Measurements from ENCODE around the gene HERC2. TPM values are rescaled to one million over a fixed set of nuclear protein-coding genes. Genes with fewer than 3 reads are reported as not detected.

Gene HERC2
- total and polyA plus RNA-seq, 12 donors: 24.4 to 77.0 (median 60.3) TPM

- 94% methylated on average over 15 of the region's 15 CpGs for WGBS, 2 donors
- Histone ChIP-seq H3K27me3 (no peaks in the 10 kb centered on the region), H3K36me3 (peaks cover 0 to 97% (median 55%) of the 10 kb centered on the region in 9 donors), H3K4me1 (peaks cover 0 to 9% (median 0%) of the 10 kb centered on the region in 9 donors), H3K4me3 (no peak overlapping the region), H3K9me3 (no peaks in the 10 kb centered on the region), H3K27ac (no peak overlapping the region)
- intact Hi-C loops (cut with DNase I): no loop called here
- ATAC-seq (no peak), DNase-seq (no peak)
- no peak for TF ChIP-seq CTCF (IDR thresholded peaks at IDR 0.05)
Observed at GRCh38 chr15:28271697-28272260, 50.2 kb downstream of the HERC2 start.

- Histone ChIP-seq H3K9me3 (no peaks in the 10 kb centered on the region), H3K27me3 (no peaks in the 10 kb centered on the region), H3K4me1 (peaks cover 0 to 9% (median 0%) of the 10 kb centered on the region in 9 donors), H3K36me3 (peaks cover 0 to 100% (median 61%) of the 10 kb centered on the region in 9 donors), H3K27ac (no peak overlapping the region), H3K4me3 (no peak overlapping the region)
- WGBS, 2 donors: 48 to 71% methylated on average over 8 of the region's 8 CpGs
- peak in 5 of 8 donors; percentile 29 to 80 (median 68) for ATAC-seq
- TF ChIP-seq CTCF (IDR thresholded peaks at IDR 0.05): no peak
- intact Hi-C loops (cut with DNase I): no loop called here
- DNase-seq: peak in 1 of 2 donors; percentile 40
Observed at GRCh38 chr15:28269097-28269496, 52.9 kb downstream of the HERC2 start.

DNA sequence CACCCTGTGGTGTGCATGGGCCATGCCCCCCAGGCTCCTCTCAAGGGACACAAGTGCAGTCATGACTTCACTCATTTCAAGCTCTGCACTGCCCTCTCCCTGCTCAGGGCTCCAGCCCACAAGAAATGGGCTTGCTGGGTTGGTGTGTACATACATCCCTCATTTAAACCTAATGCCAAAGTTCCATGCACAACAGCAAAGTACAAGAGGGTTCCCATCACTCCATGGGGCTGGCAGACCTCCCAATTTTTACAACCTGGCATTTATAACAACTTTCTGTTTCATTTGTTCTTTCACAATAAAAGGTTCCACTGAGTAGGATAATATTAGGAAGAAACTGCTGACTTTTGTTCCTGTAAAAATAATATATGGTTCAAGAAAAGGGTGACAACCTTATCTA is 54.3 kb downstream of the HERC2 start:
- DNase-seq: no peak
- peak in 1 of 8 donors; percentile 46 for ATAC-seq
- H3K9me3 ChIP-seq: no peaks in the 10 kb centered on the region
- H3K27me3 ChIP-seq: no peaks in the 10 kb centered on the region
- no peak overlapping the region for H3K27ac ChIP-seq
- H3K4me1 ChIP-seq: peaks cover 0 to 3% (median 0%) of the 10 kb centered on the region in 9 donors
- no peak overlapping the region for H3K4me3 ChIP-seq
- intact Hi-C loops (cut with DNase I): no loop called here
- TF ChIP-seq CTCF (IDR thresholded peaks at IDR 0.05): no peak
- H3K36me3 ChIP-seq: peaks cover 0 to 100% (median 61%) of the 10 kb centered on the region in 9 donors

GRCh38 chr15:28265334-28266019 is 56.5 kb downstream of the HERC2 start:
- no peaks in the 10 kb centered on the region for H3K9me3 ChIP-seq
- WGBS, 2 donors: 92 to 95% methylated on average over 29 of the region's 29 CpGs
- no peak overlapping the region for H3K27ac ChIP-seq
- intact Hi-C loops (cut with DNase I): no loop called here
- no peak for TF ChIP-seq CTCF (IDR thresholded peaks at IDR 0.05)
- no peaks in the 10 kb centered on the region for H3K27me3 ChIP-seq
- H3K36me3 ChIP-seq: peaks cover 0 to 97% (median 52%) of the 10 kb centered on the region in 9 donors
- no peak overlapping the region for H3K4me3 ChIP-seq
- H3K4me1 ChIP-seq: peaks cover 0 to 14% (median 5%) of the 10 kb centered on the region in 9 donors
- DNase-seq: no peak
- no peak for ATAC-seq

All from heart right ventricle (tissue), 16 donors.